ENCODE data around the gene ZNF468. TPM values are rescaled to one million over a fixed set of nuclear protein-coding genes. Genes with fewer than 3 reads are reported as not detected.
"Not testable (repeated sequence)": the region's sequence is repeated elsewhere in the genome, so short reads cannot be mapped to it uniquely, and the experiment has no call there.

The ZNF468 gene
- total RNA-seq (2021; fragmentation: NEBNext Ultra II Directional; extraction: Animal tissue kit (Norgen Biotek cat#: 25700)) = 10 to 100 TPM in 4 of 6 experiments, 1 to 10 TPM in 2; 8.5 to 12.9 (median 11.2) TPM
- long read RNA-seq, full-length matches to known transcripts = 4 of 6 reads
- long read RNA-seq, partial matches to known transcripts = 0 of 6 reads
- long read RNA-seq, other reads (novel, unspliced or antisense) = 2 of 6 reads

- peaks cover 13% of the 10 kb centered on the region for H3K9me3 Mint-ChIP-seq
- DNase-seq = peak; percentile 70
- H3K27ac Mint-ChIP-seq = peak within 1 kb of the TSS; percentile 76
- peak within 1 kb of the TSS; percentile 91 for H3K4me3 Mint-ChIP-seq
- peaks cover 29% of the 10 kb centered on the region for H3K4me1 Mint-ChIP-seq (ENCODE audit: low read depth)
- H3K36me3 Mint-ChIP-seq (ENCODE audit: low read depth) = peaks cover 38% of the 10 kb centered on the region
- H3K27me3 Mint-ChIP-seq (ENCODE audit: insufficient read depth) = not testable (repeated sequence)
Measured at GRCh38 chr19:52857378-52858191, at the start of gene ZNF468. TSS of gene ZNF468 (minus strand) at chr19:52857619. CDS start at chr19:52854272, 3,347 bp downstream.

GRCh38 chr19:52904052-52904780 lies 46.8 kb upstream of the ZNF468 start:
- Mint-ChIP-seq H3K9me3 (peaks cover 35% of the 10 kb centered on the region), H3K36me3 (ENCODE audit: low read depth) (peaks cover 39% of the 10 kb centered on the region)
- not testable (repeated sequence) for H3K4me3 Mint-ChIP-seq; H3K27ac Mint-ChIP-seq; H3K4me1 Mint-ChIP-seq (ENCODE audit: low read depth); H3K27me3 Mint-ChIP-seq (ENCODE audit: insufficient read depth); DNase-seq

- H3K36me3 Mint-ChIP-seq (ENCODE audit: low read depth) = peaks cover 32% of the 10 kb centered on the region
- no peaks in the 10 kb centered on the region for H3K27me3 Mint-ChIP-seq (ENCODE audit: insufficient read depth)
- peaks cover under 1% of the 10 kb centered on the region; the same call in 1 of the 2 replicates for H3K4me1 Mint-ChIP-seq (ENCODE audit: low read depth)
- DNase-seq = no peak
- no peak overlapping the region for H3K4me3 Mint-ChIP-seq
- no peak overlapping the region for H3K27ac Mint-ChIP-seq
- TF ChIP-seq CTCF (IDR thresholded peaks at IDR 0.05) = no peak
- H3K9me3 Mint-ChIP-seq = peaks cover 36% of the 10 kb centered on the region
Measured at GRCh38 chr19:52901842-52902241, 44.4 kb upstream of the ZNF468 start.

GRCh38 chr19:52898596-52898995 lies 41.2 kb upstream of the ZNF468 start:
- DNase-seq; H3K4me1 Mint-ChIP-seq (ENCODE audit: low read depth); H3K27me3 Mint-ChIP-seq (ENCODE audit: insufficient read depth); H3K27ac Mint-ChIP-seq; H3K4me3 Mint-ChIP-seq: not testable (repeated sequence)
- peaks cover 32% of the 10 kb centered on the region for H3K36me3 Mint-ChIP-seq (ENCODE audit: low read depth)
- H3K9me3 Mint-ChIP-seq = peaks cover 25% of the 10 kb centered on the region

- Mint-ChIP-seq H3K27ac (no peak overlapping the region), H3K27me3 (ENCODE audit: insufficient read depth) (0 out of 2 replicates have a peak, but pooled peaks cover 3% of the 10 kb centered on the region), H3K4me1 (ENCODE audit: low read depth) (peaks cover 5% of the 10 kb centered on the region; the same call in 1 of the 2 replicates), H3K36me3 (ENCODE audit: low read depth) (peaks cover 32% of the 10 kb centered on the region), H3K9me3 (peaks cover 25% of the 10 kb centered on the region), H3K4me3 (peak overlapping the region; percentile 92; the same call in 1 of the 2 replicates)
- no peak for DNase-seq
- TF ChIP-seq CTCF (IDR thresholded peaks at IDR 0.05) = no peak
Measured at GRCh38 chr19:52898101-52898500, 40.7 kb upstream of the ZNF468 start.

- peaks cover 25% of the 10 kb centered on the region for H3K9me3 Mint-ChIP-seq
- H3K4me3 Mint-ChIP-seq = peak within 1 kb of the TSS; percentile 92
- H3K4me1 Mint-ChIP-seq (ENCODE audit: low read depth) = peaks cover 5% of the 10 kb centered on the region; the same call in 1 of the 2 replicates
- peak; percentile 73 for DNase-seq
- H3K27ac Mint-ChIP-seq = peak within 1 kb of the TSS; percentile 93
- H3K27me3 Mint-ChIP-seq (ENCODE audit: insufficient read depth) = 0 out of 2 replicates have a peak, but pooled peaks cover 3% of the 10 kb centered on the region
- TF ChIP-seq CTCF (IDR thresholded peaks at IDR 0.05) = no peak
- H3K36me3 Mint-ChIP-seq (ENCODE audit: low read depth) = peaks cover 38% of the 10 kb centered on the region
Measured at GRCh38 chr19:52897138-52897935, 39.9 kb upstream of the ZNF468 start, which contains the start of gene ZNF320. TSS of gene ZNF320 (minus strand) at chr19:52897635. CDS start at chr19:52890255, 7,380 bp downstream.

Data from HFFc6 (cell line).